Neural progenitor cell (in vitro differentiated cells): ENCODE results near the gene CAMSAP1.

Source experiments
- CTCF ChIP-seq: fragments of 200-600 bp; sonication (generic); IDR thresholded peaks from 2 replicates; pipeline ENCODE4 v1.5.1; 2017; ENCODE audit warnings: antibody characterized with exemption, mild to moderate bottlenecking
- EZH2 ChIP-seq: fragments of 200-600 bp; sonication (generic); IDR thresholded peaks from 2 replicates; pipeline ENCODE4 v1.6.1; 2017; ENCODE audit warnings: antibody characterized with exemption, mild to moderate bottlenecking, moderate library complexity
- EZH2phosphoT487 ChIP-seq: fragments of 200-600 bp; sonication (generic); IDR thresholded peaks from 2 replicates; pipeline ENCODE4 v1.6.1; 2017; ENCODE audit warnings: antibody characterized with exemption

- TF ChIP-seq CTCF = no peak
- TF ChIP-seq EZH2 = no peak
- TF ChIP-seq EZH2phosphoT487 = no peak
Measured at GRCh38 chr9:135891027-135891631, 16.2 kb downstream of the CAMSAP1 start.
